Left renal pelvis (tissue), 4 donors: ENCODE results near the gene MGLL. TPM values are rescaled to one million over a fixed set of nuclear protein-coding genes. Genes with fewer than 3 reads are reported as not detected.

Experiments
- DNase-seq, 4 donors: peaks; one replicate each; pipeline ENCODE4 v3.0.0-alpha.2; 2013; ENCODE audit warnings: low read depth in 4 of 4, low spot score in 3 of 4
- polyA plus RNA-seq, 4 donors: library from polyadenylated mRNA; unstranded; fragments of 120-200 nt; gene quantifications; one replicate each; pipeline ENCODE4 v1.2.1, GENCODE V29; 2013; ENCODE audit not compliant: insufficient read length in 4 of 4

MGLL gene
- polyA plus RNA-seq, 4 donors: 12.3 to 27.3 (median 24.2) TPM

GRCh38 chr3:127678611-127679533 lies 143.4 kb downstream of the MGLL start:
- DNase-seq: no peak

- no peak for DNase-seq
Measured at GRCh38 chr3:127678315-127678599, 144.1 kb downstream of the MGLL start.

- DNase-seq: no peak
Measured at GRCh38 chr3:127677541-127678314, 144.6 kb downstream of the MGLL start.

GRCh38 chr3:127676921-127677351 lies 145.4 kb downstream of the MGLL start:
- no peak for DNase-seq

- no peak for DNase-seq
Measured at GRCh38 chr3:127676456-127676855, 145.9 kb downstream of the MGLL start.

GRCh38 chr3:127675651-127676391 lies 146.5 kb downstream of the MGLL start:
- DNase-seq: no peak

- no peak for DNase-seq
Measured at GRCh38 chr3:127674790-127675189, 147.5 kb downstream of the MGLL start.

- DNase-seq: no peak
Measured at GRCh38 chr3:127674101-127674721, 148.1 kb downstream of the MGLL start.

- no peak for DNase-seq
Measured at GRCh38 chr3:127673191-127674100, 148.9 kb downstream of the MGLL start.

- no peak for DNase-seq
Measured at GRCh38 chr3:127672429-127673190, 149.7 kb downstream of the MGLL start, which contains the start of gene ABTB1. TSS of gene ABTB1 (plus strand) at chr3:127672952. CDS start at chr3:127673026, 74 bp downstream.

- no peak for DNase-seq
Measured at GRCh38 chr3:127671523-127672428, 150.5 kb downstream of the MGLL start.

- no peak for DNase-seq
Measured at GRCh38 chr3:127670761-127671522, 151.4 kb downstream of the MGLL start.

- no peak for DNase-seq
Measured at GRCh38 chr3:127670229-127670559, 152.1 kb downstream of the MGLL start.

- no peak for DNase-seq
Measured at GRCh38 chr3:127669541-127670228, 152.6 kb downstream of the MGLL start.

- no peak for DNase-seq
Measured at GRCh38 chr3:127668906-127669305, 153.4 kb downstream of the MGLL start.

- no peak for DNase-seq
Measured at GRCh38 chr3:127667119-127667681, 155.1 kb downstream of the MGLL start.
